GM06990 (cell line): Measurements from ENCODE around the gene SCAF11.

Experiments
- DNase-seq: peaks from one replicate; pipeline ENCODE4 v3.0.0-alpha.2; 2011; ENCODE audit not compliant: insufficient read length; ENCODE audit errors: extremely low read depth
- H3K27me3 ChIP-seq: replicated peaks from 2 replicates; pipeline ENCODE4 v1.6.0; 2011; ENCODE audit warnings: low read length; ENCODE audit not compliant: control insufficient read depth, insufficient read depth
- H3K36me3 ChIP-seq: 2 replicates; pipeline ENCODE4 v1.5.1; 2011; ENCODE audit warnings: low read length; ENCODE audit not compliant: control insufficient read depth, insufficient read depth
- H3K4me3 ChIP-seq: replicated peaks from 2 replicates; pipeline ENCODE4 v1.5.1; 2011; ENCODE audit warnings: low read depth, mild to moderate bottlenecking, control low read depth, low read length
- CTCF ChIP-seq: IDR thresholded peaks from 2 replicates; pipeline ENCODE4 v1.5.1; 2011; ENCODE audit warnings: low read length, control low read depth, mild to moderate bottlenecking, inconsistent platforms; ENCODE audit not compliant: insufficient read depth, poor library complexity, severe bottlenecking

The SCAF11 gene

GRCh38 chr12:45974883-45975282, 15.5 kb downstream of the SCAF11 start:
- no peak for DNase-seq
- no peaks in the 10 kb centered on the region for H3K27me3 ChIP-seq
- H3K4me3 ChIP-seq: no peak overlapping the region
- H3K36me3 ChIP-seq: peaks cover 2% of the 10 kb centered on the region
- no peak for TF ChIP-seq CTCF

- peaks cover 2% of the 10 kb centered on the region for H3K36me3 ChIP-seq
Observed at GRCh38 chr12:45974171-45974719, 16.1 kb downstream of the SCAF11 start.

GRCh38 chr12:45973526-45973925, 16.8 kb downstream of the SCAF11 start:
- Histone ChIP-seq H3K4me3 (no peak overlapping the region), H3K36me3 (peaks cover 2% of the 10 kb centered on the region), H3K27me3 (no peaks in the 10 kb centered on the region)
- no peak for DNase-seq
- no peak for TF ChIP-seq CTCF

More at GRCh38 chr12:45974171-45974719, 16.1 kb downstream of the SCAF11 start:
- Histone ChIP-seq H3K4me3 (no peak overlapping the region), H3K27me3 (no peaks in the 10 kb centered on the region)
- TF ChIP-seq CTCF: no peak
- no peak for DNase-seq

GRCh38 chr12:45970391-45970790, 20.0 kb downstream of the SCAF11 start:
- no peak for DNase-seq
- no peak overlapping the region for H3K4me3 ChIP-seq
- no peak for TF ChIP-seq CTCF
- H3K36me3 ChIP-seq: peaks cover 2% of the 10 kb centered on the region
- no peaks in the 10 kb centered on the region for H3K27me3 ChIP-seq

GRCh38 chr12:45969084-45969483, 21.3 kb downstream of the SCAF11 start:
- TF ChIP-seq CTCF: no peak
- DNase-seq: no peak
- Histone ChIP-seq H3K27me3 (no peaks in the 10 kb centered on the region), H3K4me3 (no peak overlapping the region), H3K36me3 (peaks cover 2% of the 10 kb centered on the region)

GRCh38 chr12:45966486-45966885, 23.9 kb downstream of the SCAF11 start:
- no peaks in the 10 kb centered on the region; the same call in 1 of the 2 replicates for H3K36me3 ChIP-seq
- TF ChIP-seq CTCF: no peak
- H3K4me3 ChIP-seq: no peak overlapping the region
- DNase-seq: no peak
- no peaks in the 10 kb centered on the region for H3K27me3 ChIP-seq
